OCI-LY7 (cell line): ENCODE measurements around the gene SLX4IP.

Experiments
- CTCF ChIP-seq: fragments of 200-600 bp; sonication (generic); conservative IDR thresholded peaks from 2 replicates; pipeline ENCODE4 v1.5.1; 2014; ENCODE audit warnings: mild to moderate bottlenecking, antibody characterized with exemption, low read length, moderate library complexity, mixed read lengths
- EZH2phosphoT487 ChIP-seq: fragments of 200-600 bp; sonication (generic); IDR thresholded peaks from 2 replicates; pipeline ENCODE4 v1.6.1; 2018; ENCODE audit warnings: low read depth, borderline replicate concordance, mild to moderate bottlenecking, mixed run types, antibody characterized with exemption, low read length, moderate library complexity, mixed read lengths

DNA sequence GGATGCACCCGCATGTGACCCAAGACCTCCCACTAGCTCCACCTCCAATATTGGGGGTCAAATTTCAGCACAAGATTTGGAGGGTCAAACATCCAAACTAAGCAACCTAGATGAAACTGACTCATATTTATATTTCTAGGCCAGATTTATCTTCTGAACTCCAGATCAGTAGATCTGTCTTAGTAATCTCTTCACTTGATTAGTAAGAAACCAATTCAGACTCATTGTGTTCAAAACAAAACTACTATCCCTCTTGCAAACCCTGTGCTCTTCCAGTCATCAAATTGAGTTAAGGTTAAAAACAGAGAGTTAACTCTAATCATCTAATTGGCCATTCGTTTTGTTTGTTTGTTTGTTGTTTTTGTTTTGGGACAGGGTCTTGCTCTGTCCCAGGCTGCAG, 44.4 kb upstream of the SLX4IP start:
- TF ChIP-seq CTCF = no peak
- no peak for TF ChIP-seq EZH2phosphoT487
